Calu3 (cell line): ENCODE measurements around the gene COL7A1. TPM values are rescaled to one million over a fixed set of nuclear protein-coding genes. Genes with fewer than 3 reads are reported as not detected.

Experiments used
- BruUV-seq: library from RNA; stranded (reverse); fragments of 400-500 nt; replicated peaks from 2 replicates; lab custom pipeline; 2021; lab: Mats Ljungman, UMichigan
- CTCF ChIA-PET: fragments of 300-600 bp; sonication (Branson Sonifier 250); formaldehyde crosslinking; loops from one replicate; lab custom pipeline; 2022; ENCODE audit warnings: antibody characterized with exemption; lab: Charles Lee
- DNase-seq: peaks from one replicate; pipeline ENCODE4 v3.0.0; 2022
- H3K27ac Mint-ChIP-seq: one replicate; pipeline ENCODE4 v1.8.0; 2022; ENCODE audit warnings: mixed read lengths; ENCODE audit not compliant: unreplicated experiment
- H3K27me3 Mint-ChIP-seq: one replicate; pipeline ENCODE4 v1.8.0; 2022; ENCODE audit warnings: mixed read lengths; ENCODE audit not compliant: unreplicated experiment
- H3K36me3 Mint-ChIP-seq: one replicate; pipeline ENCODE4 v1.8.0; 2022; ENCODE audit warnings: mild to moderate bottlenecking, moderate library complexity, mixed read lengths; ENCODE audit not compliant: insufficient read depth, unreplicated experiment
- H3K4me1 Mint-ChIP-seq: one replicate; pipeline ENCODE4 v1.8.0; 2022; ENCODE audit warnings: mild to moderate bottlenecking, low read depth, mixed read lengths; ENCODE audit not compliant: unreplicated experiment
- H3K4me3 Mint-ChIP-seq: one replicate; pipeline ENCODE4 v1.8.0; 2022; ENCODE audit warnings: mild to moderate bottlenecking, low read depth, moderate library complexity, mixed read lengths; ENCODE audit not compliant: unreplicated experiment
- H3K9me3 Mint-ChIP-seq: one replicate; pipeline ENCODE4 v1.8.0; 2022; ENCODE audit warnings: low read depth, mixed read lengths; ENCODE audit not compliant: unreplicated experiment
- CTCF ChIP-seq: fragments of 200-600 bp; IDR thresholded peaks from one replicate; pipeline ENCODE4 v1.8.0; 2022; ENCODE audit warnings: antibody characterized with exemption; ENCODE audit not compliant: unreplicated experiment
- intact Hi-C: fragments of 100-400 bp; cut with micrococcal nuclease; formaldehyde crosslinking; loops from one replicate; pipeline ENCODE4 v1.10.0; 2022; ENCODE audit not compliant: unreplicated experiment
- total RNA-seq: library from RNA; stranded (reverse); gene quantifications from 2 replicates; pipeline ENCODE4 v1.2.3, GENCODE V29; 2022

COL7A1 gene
- total RNA-seq, 1 experiment from 2014 or later: 13.9 TPM

GRCh38 chr3:48617559-48617958, 22.4 kb upstream of the COL7A1 start:
- H3K27ac Mint-ChIP-seq: no peak overlapping the region
- no peak for TF ChIP-seq CTCF
- no peaks in the 10 kb centered on the region for H3K4me1 Mint-ChIP-seq
- intact Hi-C loops: no loop called here
- no peaks in the 10 kb centered on the region for H3K27me3 Mint-ChIP-seq
- H3K9me3 Mint-ChIP-seq: no peaks in the 10 kb centered on the region
- BruUV-seq: no TSS peak
- no peak overlapping the region for H3K4me3 Mint-ChIP-seq
- no peak for DNase-seq
- CTCF ChIA-PET: no interaction called here
- no peaks in the 10 kb centered on the region for H3K36me3 Mint-ChIP-seq

DNA sequence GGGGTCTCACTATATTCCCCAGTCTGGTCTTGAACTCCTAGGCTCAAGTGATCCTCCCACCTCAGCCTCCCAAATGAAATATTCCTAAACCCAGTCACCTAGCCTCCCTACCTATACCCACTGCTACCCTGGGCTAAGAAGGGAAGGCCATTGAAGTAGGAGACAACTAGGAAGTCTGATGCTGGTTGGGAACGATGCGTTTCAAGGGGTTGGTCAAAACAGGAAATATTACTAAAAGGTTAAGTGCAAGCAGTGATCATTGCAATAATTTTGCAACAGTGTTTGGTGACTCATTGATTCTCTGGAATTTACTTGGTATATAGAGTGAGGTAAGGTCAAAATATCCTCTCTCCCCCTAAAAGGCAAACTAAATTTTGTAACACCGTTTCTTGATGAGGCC, 18.9 kb upstream of the COL7A1 start:
- CTCF ChIA-PET: interaction anchor here (0.6 to 0.7 kb wide), 3 partner anchors 50 to 789 kb away, joined by 3 to 4 read pairs (median 3); partner anchors contain the start of gene UCN2
- H3K27me3 Mint-ChIP-seq: no peaks in the 10 kb centered on the region
- H3K27ac Mint-ChIP-seq: no peak overlapping the region
- no peak overlapping the region for H3K4me3 Mint-ChIP-seq
- TF ChIP-seq CTCF: no peak
- no peaks in the 10 kb centered on the region for H3K9me3 Mint-ChIP-seq
- BruUV-seq: no TSS peak
- no peak for DNase-seq
- no peaks in the 10 kb centered on the region for H3K4me1 Mint-ChIP-seq
- intact Hi-C loops: no loop called here
- H3K36me3 Mint-ChIP-seq: peaks cover 9% of the 10 kb centered on the region

GRCh38 chr3:48612309-48612708, 17.2 kb upstream of the COL7A1 start:
- no peak for DNase-seq
- BruUV-seq: no TSS peak
- no peak overlapping the region for H3K4me3 Mint-ChIP-seq
- TF ChIP-seq CTCF: no peak
- H3K27me3 Mint-ChIP-seq: no peaks in the 10 kb centered on the region
- H3K4me1 Mint-ChIP-seq: no peaks in the 10 kb centered on the region
- intact Hi-C loops: no loop called here
- CTCF ChIA-PET: interaction anchor here (0.6 to 0.7 kb wide), 2 partner anchors 58 to 64 kb away, joined by 3 to 4 read pairs; no protein-coding TSS in a partner anchor
- H3K27ac Mint-ChIP-seq: no peak overlapping the region
- no peaks in the 10 kb centered on the region for H3K9me3 Mint-ChIP-seq
- H3K36me3 Mint-ChIP-seq: peaks cover 24% of the 10 kb centered on the region

DNA sequence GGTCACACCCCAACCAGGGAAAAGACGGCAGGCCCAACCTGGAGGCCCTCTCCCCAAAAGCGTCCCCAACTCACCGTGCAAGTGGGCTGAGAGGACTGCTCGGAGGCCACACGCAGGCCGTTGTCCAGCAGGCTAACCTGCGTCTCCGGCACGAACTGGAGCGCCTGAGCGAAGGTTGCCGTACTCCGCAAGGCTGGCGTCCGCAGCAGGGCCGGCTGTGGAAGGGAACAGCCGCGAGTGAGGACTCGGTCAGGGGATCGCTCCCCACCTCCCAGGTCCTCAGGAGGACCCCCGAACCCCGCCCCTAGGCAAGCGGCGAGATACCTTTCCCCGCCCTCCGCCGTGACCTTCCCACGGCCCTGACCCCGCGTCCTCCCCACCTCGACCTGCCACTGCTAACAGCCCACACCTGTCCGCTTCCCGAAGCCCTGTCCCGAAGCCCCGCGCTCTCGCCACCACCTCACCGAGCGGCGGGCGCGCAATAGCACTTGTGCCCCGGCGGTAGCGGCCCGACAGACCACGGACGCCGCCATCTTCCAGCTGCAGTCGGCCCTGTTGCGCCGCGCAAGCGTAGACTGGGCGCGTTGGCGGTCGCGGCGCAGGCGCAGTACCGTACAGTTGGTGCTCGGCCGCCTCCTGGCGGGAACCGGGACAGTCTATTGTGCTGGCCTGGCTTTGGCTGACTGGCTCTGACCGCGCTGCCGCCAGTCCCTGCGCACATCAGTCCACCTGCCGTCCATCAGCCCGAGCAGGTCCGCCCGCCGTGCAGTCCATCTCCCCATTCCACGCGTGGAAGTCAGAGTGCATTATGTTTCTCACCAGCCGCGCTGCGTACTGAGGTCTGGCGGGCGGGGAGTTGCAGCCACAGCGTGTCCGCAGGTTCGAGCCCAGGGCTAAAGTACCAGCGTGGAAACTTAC, 14.2 kb upstream of the COL7A1 start, which contains the start of gene UQCRC1:
Gene UQCRC1 (minus strand): TSS at position 559 of the 918 bp plus-strand sequence. CDS start 26 bp downstream, at position 533.
- Mint-ChIP-seq H3K9me3 (no peaks in the 10 kb centered on the region), H3K27me3 (no peaks in the 10 kb centered on the region), H3K36me3 (peaks cover 38% of the 10 kb centered on the region), H3K4me1 (no peaks in the 10 kb centered on the region), H3K4me3 (peak within 1 kb of the TSS; percentile 98), H3K27ac (peak within 1 kb of the TSS; percentile 94)
- CTCF ChIA-PET: interaction anchor here (1.0 kb wide), 1 partner anchor 26 kb away, joined by 3 read pairs; the partner anchor contains the start of gene SLC26A6
- TF ChIP-seq CTCF: peak; percentile 35
- no TSS peak for BruUV-seq
- DNase-seq: peak; percentile 92
- intact Hi-C loops: no loop called here
